Measurements from ENCODE around the gene CLEC4M.

- TF ChIP-seq CTCF (IDR thresholded peaks at IDR 0.05) (no peak), POLR2AphosphoS5 (IDR thresholded peaks at IDR 0.05; ENCODE audit: insufficient read depth in 1 of 2, low read depth in 1 of 2) (no peak), POLR2A (IDR thresholded peaks at IDR 0.05) (no peak)
These were observed 9.8 kb downstream of the CLEC4M start for GRCh38 chr19:7772752-7773291.

Measured in vagina (tissue), 2 donors.